ENCODE data around the gene APOBEC4.
"Not testable (repeated sequence)": the region's sequence is repeated elsewhere in the genome, so short reads cannot be mapped to it uniquely, and the experiment has no call there.

Gene APOBEC4

DNA sequence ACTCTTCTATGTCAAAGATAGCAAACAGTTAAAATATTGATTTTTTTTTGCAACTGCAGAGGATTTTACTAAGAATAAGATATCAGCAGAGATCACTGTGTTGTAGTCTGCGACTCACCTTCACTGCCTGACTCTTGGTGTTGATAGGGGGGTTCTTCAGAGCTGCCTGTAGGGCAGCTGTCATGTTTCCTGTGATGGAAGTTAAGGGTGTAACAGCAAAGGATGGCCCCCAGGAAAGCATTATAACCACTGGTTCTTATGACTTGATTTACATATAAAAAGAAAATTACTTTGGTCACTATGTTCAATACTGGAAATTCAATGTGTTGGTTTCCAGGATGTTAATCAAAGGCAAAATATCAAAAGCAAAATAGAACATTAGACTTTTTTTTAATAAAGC is 20.2 kb downstream of the APOBEC4 start:
- DNase-seq: no peak

GRCh38 chr1:183632114-183632513 is 21.0 kb downstream of the APOBEC4 start:
- DNase-seq: no peak

GRCh38 chr1:183630748-183631147 is 22.4 kb downstream of the APOBEC4 start:
- no peak for DNase-seq

- no peak for DNase-seq
These were observed 24.6 kb downstream of the APOBEC4 start for GRCh38 chr1:183628537-183628936.

DNA sequence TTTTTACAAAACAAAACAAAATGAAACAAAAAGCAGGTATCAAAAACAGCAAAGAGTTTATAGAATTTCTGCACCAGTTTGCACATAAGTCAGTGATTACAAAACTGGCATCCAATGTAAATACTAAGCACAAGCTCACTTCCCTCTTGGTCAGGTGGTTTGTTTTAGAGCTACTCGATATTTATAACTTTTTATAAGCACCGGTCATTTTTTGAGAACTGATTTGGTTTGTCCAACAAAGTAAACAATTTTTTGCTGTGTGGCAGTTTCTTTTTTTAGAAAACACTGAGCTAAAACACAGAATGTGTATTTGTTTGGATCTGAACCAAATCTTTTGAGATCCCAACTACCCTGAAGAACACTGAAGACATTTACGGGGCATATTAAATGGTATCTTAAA is 26.9 kb downstream of the APOBEC4 start:
- not testable (repeated sequence) for DNase-seq

DNA sequence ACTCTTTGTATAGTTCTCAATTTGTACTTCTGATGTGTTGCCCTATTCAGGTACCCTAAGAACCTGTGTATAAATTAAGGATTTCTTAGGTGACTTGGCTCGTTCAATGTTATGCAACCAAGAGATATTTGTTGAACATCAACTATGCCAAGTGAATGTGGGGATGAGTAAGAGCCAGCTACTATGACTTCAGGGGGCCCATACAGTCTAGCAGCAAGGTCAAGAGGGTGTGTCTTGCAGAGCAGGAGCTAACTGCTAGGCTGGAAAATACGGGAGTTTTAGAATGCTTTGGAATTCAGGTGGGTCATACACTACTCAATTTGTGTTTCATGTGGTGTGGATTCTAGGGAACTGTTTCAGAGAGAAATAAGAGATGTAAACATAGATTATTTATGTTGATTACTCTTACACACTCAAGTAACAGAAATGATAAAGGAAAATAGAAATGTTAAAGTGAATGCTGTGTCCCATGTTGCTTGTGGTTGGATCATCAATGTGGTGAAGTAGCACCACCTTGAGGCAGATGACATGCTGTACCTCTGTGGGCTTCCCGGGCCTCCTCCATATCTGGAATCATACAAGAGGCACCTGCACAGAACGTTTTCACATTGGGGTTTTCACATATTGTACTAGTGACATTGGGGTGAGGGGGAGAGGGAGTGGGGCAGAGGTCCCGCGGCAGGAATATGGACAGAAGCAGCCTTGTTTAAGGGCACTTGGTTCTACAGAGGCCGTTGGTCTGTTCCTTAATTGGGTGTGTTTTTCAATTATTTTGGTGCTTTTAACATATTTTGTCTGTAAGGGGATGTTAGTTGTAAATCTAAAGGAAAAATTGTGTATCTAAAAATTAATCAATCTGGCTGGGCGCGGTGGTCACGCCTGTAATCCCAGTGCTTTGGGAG is 30.0 kb downstream of the APOBEC4 start:
- DNase-seq: peak; percentile 59

DNA sequence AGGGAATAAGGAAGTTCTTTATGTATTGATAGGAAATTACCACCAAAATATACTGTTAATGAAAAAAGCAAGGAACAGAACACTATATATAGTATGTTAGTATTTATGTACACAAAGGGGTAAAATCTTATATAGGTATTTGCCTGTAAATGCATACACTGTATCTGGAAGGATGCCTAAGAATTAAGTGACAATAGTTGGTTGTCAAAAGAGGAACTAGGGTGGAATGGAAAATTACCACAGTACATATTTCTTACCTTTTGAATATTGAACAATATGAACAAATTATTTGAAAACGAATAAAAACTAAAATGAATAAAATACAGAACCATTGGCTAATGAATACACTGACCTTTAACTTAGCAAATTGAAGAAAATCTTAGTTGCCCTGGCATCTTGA is 31.1 kb downstream of the APOBEC4 start:
- no peak for DNase-seq

- no peak for DNase-seq
These were observed 32.8 kb downstream of the APOBEC4 start for GRCh38 chr1:183620311-183620710.

GRCh38 chr1:183619781-183620180 is 33.3 kb downstream of the APOBEC4 start:
- no peak for DNase-seq

DNA sequence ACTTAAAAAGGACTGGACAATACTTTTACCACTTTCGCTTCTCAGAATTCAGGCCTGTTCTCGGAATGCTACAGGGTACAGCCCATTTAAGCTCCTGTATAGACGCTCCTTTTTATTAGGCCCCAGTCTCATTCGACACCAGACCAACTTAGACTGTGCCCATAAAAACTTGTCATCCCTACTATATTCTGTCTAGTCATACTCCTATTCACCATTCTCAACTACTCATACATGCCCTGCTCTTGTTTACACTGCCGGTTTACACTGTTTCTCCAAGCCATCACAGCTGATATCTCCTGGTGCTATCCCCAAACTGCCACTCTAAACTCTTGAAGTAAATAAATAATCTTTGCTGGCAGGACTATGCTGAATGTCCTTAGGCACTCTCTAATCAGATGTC is 34.9 kb downstream of the APOBEC4 start:
- DNase-seq: not testable (repeated sequence)

DNA sequence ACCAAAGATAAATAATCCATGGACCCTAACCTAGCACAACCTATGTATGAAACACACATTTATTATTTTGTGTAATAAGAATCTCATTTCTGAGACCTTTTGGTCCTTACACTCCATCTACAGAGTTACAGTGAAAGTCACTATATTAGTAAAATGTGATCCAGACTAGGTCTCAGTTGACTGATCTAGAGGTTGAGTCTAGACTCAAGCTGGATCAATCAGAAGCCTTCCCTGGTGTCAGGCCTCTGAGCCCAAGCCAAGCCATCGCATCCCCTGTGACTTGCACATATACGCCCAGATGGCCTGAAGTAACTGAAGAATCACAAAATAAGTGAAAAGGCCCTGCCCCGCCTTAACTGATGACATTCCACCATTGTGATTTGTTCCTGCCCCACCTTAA is 40.1 kb downstream of the APOBEC4 start:
- not testable (repeated sequence) for DNase-seq

GRCh38 chr1:183612407-183612806 is 40.7 kb downstream of the APOBEC4 start:
- no peak for DNase-seq

GRCh38 chr1:183611021-183611420 is 42.1 kb downstream of the APOBEC4 start:
- no peak for DNase-seq

- no peak for DNase-seq
These were observed 43.2 kb downstream of the APOBEC4 start for GRCh38 chr1:183609759-183610452.

- no peak for DNase-seq
These were observed 43.8 kb downstream of the APOBEC4 start for GRCh38 chr1:183609313-183609712.

DNA sequence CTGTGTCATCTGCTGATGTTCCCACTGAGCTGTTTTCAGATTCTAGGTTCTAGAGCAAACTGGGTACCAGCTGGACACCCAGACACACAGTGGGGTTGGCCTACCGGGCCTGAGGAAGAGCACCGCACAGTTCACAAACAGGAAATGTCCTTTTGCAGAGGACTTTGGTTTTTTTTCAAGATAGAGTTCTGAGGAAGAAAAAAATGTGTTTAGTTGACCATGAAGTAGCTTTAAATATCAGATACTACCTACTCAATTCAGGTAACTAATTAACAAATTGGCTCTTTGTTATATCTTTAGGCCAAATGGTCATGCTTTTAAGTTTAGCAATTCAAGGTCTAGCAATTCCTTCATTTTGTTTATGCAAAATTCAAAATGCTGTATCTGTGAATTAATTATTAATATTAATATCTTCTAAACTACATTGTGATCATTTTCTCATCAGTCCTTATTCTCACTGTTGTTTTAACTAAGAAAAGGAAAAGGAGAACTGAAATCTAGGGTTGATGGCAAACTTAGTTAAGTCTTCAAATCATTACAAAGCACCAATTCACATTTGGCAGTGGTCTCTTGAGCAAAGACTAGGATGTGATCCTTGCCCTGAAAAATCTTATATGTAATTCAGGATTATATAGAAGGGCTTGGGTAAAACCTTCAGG is 45.7 kb downstream of the APOBEC4 start:
- DNase-seq: no peak

- no peak for DNase-seq
These were observed 47.2 kb downstream of the APOBEC4 start for GRCh38 chr1:183605904-183606303.

- no peak for DNase-seq
These were observed 48.3 kb downstream of the APOBEC4 start for GRCh38 chr1:183604815-183605214.

GRCh38 chr1:183604038-183604808 is 48.9 kb downstream of the APOBEC4 start:
- no peak for DNase-seq

DNA sequence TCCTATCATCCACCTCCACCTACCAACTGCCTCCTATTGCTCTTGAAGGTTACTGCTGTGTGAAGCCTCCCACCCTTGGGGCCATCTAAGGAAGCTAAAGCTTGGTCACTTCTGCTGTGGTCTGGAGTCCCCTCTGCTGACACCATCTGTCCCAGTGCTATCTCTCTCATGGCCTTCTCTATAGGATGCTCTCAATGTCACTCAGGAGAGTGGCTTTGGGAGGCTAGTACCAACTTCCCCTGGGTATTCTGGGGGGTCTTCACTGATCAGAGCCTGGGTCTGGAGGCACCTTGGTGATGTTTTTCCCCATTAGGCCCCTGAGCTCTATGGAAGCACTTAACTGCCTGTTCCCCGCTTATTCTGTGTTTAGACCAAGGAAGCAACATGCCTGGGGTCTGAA is 50.6 kb downstream of the APOBEC4 start:
- no peak for DNase-seq

- no peak for DNase-seq
These were observed 52.5 kb downstream of the APOBEC4 start for GRCh38 chr1:183600634-183601033.

GRCh38 chr1:183600136-183600535 is 53.0 kb downstream of the APOBEC4 start:
- no peak for DNase-seq

GRCh38 chr1:183598386-183598785 is 54.7 kb downstream of the APOBEC4 start:
- no peak for DNase-seq

Measured in retina (tissue), 1 donor.